HEK293 (cell line): ENCODE measurements around the gene PPP1R8.
"Not testable (repeated sequence)": the region's sequence is repeated elsewhere in the genome, so short reads cannot be mapped to it uniquely, and the experiment has no call there.

ENCODE experiments used
- CTCF ChIA-PET: fragments of 350-600 bp; formaldehyde crosslinking; extraction: SDS; loops from one replicate; lab custom pipeline; 2021; ENCODE audit warnings: antibody characterized with exemption; lab: Yijun Ruan, JAX
- POLR2A ChIA-PET: fragments of 300-600 bp; formaldehyde crosslinking; extraction: SDS; loops from one replicate; lab custom pipeline; 2020; ENCODE audit warnings: antibody characterized with exemption, inconsistent platforms; lab: Yijun Ruan, JAX
- H3K27ac ChIP-seq: fragments of 200-500 bp; sonication (Bioruptor generic); 2 replicates; pipeline ENCODE4 v1.5.1; 2014; ENCODE audit warnings: low read depth, low read length, control low read depth, inconsistent platforms; ENCODE audit errors: extremely low read depth
- H3K36me3 ChIP-seq, 2 experiments: fragments of 200-500 bp in 1 of 2; sonication (Bioruptor generic) in 1 of 2; 1 replicate in 1 of 2; 2 replicates in 1 of 2; pipeline ENCODE4 v1.5.1; 2014 to 2017; ENCODE audit warnings: inconsistent platforms in 2 of 2, low read length in 2 of 2; ENCODE audit not compliant: control insufficient read depth in 2 of 2, insufficient read depth in 1 of 2
- H3K4me1 ChIP-seq: fragments of 200-500 bp; sonication (Bioruptor generic); 2 replicates; pipeline ENCODE4 v1.5.1; 2014; ENCODE audit warnings: mild to moderate bottlenecking, low read length, inconsistent platforms; ENCODE audit not compliant: control insufficient read depth, insufficient read depth
- H3K4me3 ChIP-seq: 2 replicates; pipeline ENCODE4 v1.5.1; 2011; ENCODE audit warnings: low read depth, mild to moderate bottlenecking, control low read depth, low read length, moderate library complexity
- H3K9me3 ChIP-seq: fragments of 200-500 bp; sonication (Bioruptor generic); 2 replicates; pipeline ENCODE4 v1.5.1; 2014; ENCODE audit warnings: low read depth, low read length, inconsistent platforms; ENCODE audit not compliant: control insufficient read depth, insufficient read depth
- SP7 ChIP-seq: fragments of 450-650 bp; formaldehyde crosslinking; IDR thresholded peaks from 2 replicates; pipeline ENCODE4 v1.5.1; 2016; ENCODE audit warnings: missing biosample characterization, missing genetic modification characterization
- ZIC2 ChIP-seq: fragments of 450-650 bp; formaldehyde crosslinking; IDR thresholded peaks from 2 replicates; pipeline ENCODE4 v1.5.1; 2016; ENCODE audit warnings: missing biosample characterization, missing genetic modification characterization
- ZNF211 ChIP-seq: fragments of 450-650 bp; formaldehyde crosslinking; IDR thresholded peaks from 2 replicates; pipeline ENCODE4 v1.5.1; 2016; ENCODE audit warnings: low read depth, missing biosample characterization, missing genetic modification characterization
- ZNF324 ChIP-seq: fragments of 450-650 bp; formaldehyde crosslinking; IDR thresholded peaks from 2 replicates; pipeline ENCODE4 v1.5.1; 2016; ENCODE audit warnings: missing biosample characterization, missing genetic modification characterization
- ZNF426 ChIP-seq: fragments of 450-650 bp; formaldehyde crosslinking; IDR thresholded peaks from 2 replicates; pipeline ENCODE4 v1.5.1; 2017; ENCODE audit warnings: missing biosample characterization, missing genetic modification characterization, mild to moderate bottlenecking, inconsistent platforms, moderate library complexity
- ZNF600 ChIP-seq: fragments of 450-650 bp; formaldehyde crosslinking; IDR thresholded peaks from 2 replicates; pipeline ENCODE4 v1.5.1; 2016; ENCODE audit warnings: missing biosample characterization, missing genetic modification characterization
- ZXDB ChIP-seq: fragments of 450-650 bp; formaldehyde crosslinking; IDR thresholded peaks from 2 replicates; pipeline ENCODE4 v1.5.1; 2016; ENCODE audit warnings: missing biosample characterization, missing genetic modification characterization
- TF ChIP-seq, protein P1 (sequence below): fragments of 450-650 bp; formaldehyde crosslinking; IDR thresholded peaks from 2 replicates; pipeline ENCODE4 v1.5.1; 2016; ENCODE audit warnings: missing biosample characterization, missing genetic modification characterization
- TF ChIP-seq, protein P2 (sequence below): fragments of 450-650 bp; formaldehyde crosslinking; IDR thresholded peaks from 2 replicates; pipeline ENCODE4 v1.5.1; 2016; ENCODE audit warnings: missing biosample characterization, missing genetic modification characterization
- TF ChIP-seq, protein P3 (sequence below): fragments of 450-650 bp; formaldehyde crosslinking; IDR thresholded peaks from 2 replicates; pipeline ENCODE4 v1.5.0; 2017; ENCODE audit warnings: missing biosample characterization, missing genetic modification characterization, borderline replicate concordance
- TF ChIP-seq, protein P4 (sequence below): fragments of 450-650 bp; formaldehyde crosslinking; conservative IDR thresholded peaks from 2 replicates; pipeline ENCODE4 v1.5.1; 2016; ENCODE audit warnings: low read depth, missing biosample characterization, missing genetic modification characterization

PPP1R8 gene

DNA sequence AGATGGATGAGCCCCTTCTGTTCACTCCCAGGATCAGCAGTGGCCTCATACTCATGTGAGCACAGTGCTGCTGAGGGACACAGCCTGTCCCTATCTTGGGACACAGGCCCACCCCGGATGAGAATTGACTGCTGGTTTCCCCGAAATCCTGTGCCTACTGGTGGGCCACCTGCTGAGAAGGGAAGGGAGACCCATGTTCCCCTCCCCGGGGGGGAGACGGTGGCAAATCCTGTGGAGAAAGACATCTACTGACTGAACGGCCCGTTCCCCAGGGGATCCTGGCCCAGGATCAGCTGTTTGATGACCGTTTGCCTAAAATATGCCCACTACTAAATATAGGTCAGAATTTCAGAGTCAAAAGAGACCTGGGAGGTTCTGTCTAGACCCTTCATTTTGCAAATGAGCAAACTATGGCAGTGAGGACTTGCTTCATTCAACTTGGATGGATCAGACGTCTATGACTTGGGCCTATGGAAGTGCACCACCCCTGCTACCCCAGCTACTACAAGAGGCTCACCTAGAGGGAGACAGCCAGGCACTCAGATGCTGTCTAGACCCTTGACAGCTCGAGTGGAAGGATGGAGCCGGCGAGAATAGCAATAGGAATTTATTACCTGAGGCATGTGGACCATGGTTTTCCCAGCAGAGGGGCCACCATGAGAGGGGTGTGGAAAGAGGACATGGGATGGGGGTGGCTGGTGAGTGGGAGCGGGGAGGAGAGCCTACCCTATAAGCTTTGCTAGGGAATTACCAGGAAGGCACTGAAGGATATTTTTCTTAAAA lies 26.2 kb downstream of the PPP1R8 start:
- TF ChIP-seq ZIC2 (tag by site-specific recombination): 0 out of 2 replicates have a peak, but pooled peaks have one; percentile 19
- TF ChIP-seq ZNF324 (tag by site-specific recombination): no peak
- no peak for TF ChIP-seq ZNF211
- TF ChIP-seq ZXDB (tag by site-specific recombination): no peak
- TF ChIP-seq, protein P1, sequence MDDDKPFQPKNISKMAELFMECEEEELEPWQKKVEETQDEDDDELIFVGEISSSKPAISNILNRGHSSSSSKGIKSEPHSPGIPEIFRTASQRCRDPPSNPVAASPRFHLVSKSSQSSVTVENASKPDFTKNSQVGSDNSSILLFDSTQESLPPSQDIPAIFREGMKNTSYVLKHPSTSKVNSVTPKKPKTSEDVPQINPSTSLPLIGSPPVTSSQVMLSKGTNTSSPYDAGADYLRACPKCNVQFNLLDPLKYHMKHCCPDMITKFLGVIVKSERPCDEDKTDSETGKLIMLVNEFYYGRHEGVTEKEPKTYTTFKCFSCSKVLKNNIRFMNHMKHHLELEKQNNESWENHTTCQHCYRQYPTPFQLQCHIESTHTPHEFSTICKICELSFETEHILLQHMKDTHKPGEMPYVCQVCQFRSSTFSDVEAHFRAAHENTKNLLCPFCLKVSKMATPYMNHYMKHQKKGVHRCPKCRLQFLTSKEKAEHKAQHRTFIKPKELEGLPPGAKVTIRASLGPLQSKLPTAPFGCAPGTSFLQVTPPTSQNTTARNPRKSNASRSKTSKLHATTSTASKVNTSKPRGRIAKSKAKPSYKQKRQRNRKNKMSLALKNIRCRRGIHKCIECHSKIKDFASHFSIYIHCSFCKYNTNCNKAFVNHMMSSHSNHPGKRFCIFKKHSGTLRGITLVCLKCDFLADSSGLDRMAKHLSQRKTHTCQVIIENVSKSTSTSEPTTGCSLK (tag by site-specific recombination): no peak
- Histone ChIP-seq H3K4me3 (no peak overlapping the region), H3K4me1 (no peaks in the 10 kb centered on the region), H3K9me3 (no peaks in the 10 kb centered on the region), H3K27ac (no peak overlapping the region), H3K36me3 (peaks cover 0 to 2% of the 10 kb centered on the region in 2 experiments; a peak in 2 of 3 replicates)
- CTCF ChIA-PET: interaction anchor here (0.5 to 3.0 kb wide), 9 partner anchors 8 to 979 kb away, joined by 3 to 30 read pairs (median 5); no protein-coding TSS in a partner anchor
- POLR2A ChIA-PET: interaction anchor here (1.0 to 1.6 kb wide), 3 partner anchors 78 to 352 kb away, joined by 4 to 11 read pairs (median 4); partner anchors contain the start of gene STX12

DNA sequence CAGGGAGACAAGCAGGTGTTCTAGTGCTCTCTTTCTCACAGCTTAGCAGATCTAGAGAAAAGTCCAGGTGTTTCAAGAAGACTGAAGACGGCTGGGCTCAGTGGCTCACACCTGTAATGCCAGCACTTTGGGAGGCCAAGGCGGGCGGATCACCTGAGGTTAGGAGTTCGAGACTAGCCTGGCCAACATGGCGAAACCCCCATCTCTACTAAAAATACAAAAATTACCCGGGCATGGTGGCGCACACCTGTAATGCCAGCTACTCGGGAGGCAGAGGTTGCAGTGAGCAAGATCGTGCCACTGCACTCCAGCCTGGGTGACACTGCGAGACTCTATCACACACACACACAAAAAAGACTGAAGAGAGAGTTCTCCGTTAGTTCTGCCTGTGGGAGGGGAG lies 27.0 kb downstream of the PPP1R8 start:
- POLR2A ChIA-PET: interaction anchor here (1.0 to 1.6 kb wide), 3 partner anchors 77 to 351 kb away, joined by 4 to 11 read pairs (median 4); partner anchors contain the start of gene STX12
- CTCF ChIA-PET: interaction anchor here (0.6 to 3.0 kb wide), 21 partner anchors 9 to 761 kb away, joined by 3 to 30 read pairs (median 3); no protein-coding TSS in a partner anchor
- TF ChIP-seq, protein P2, sequence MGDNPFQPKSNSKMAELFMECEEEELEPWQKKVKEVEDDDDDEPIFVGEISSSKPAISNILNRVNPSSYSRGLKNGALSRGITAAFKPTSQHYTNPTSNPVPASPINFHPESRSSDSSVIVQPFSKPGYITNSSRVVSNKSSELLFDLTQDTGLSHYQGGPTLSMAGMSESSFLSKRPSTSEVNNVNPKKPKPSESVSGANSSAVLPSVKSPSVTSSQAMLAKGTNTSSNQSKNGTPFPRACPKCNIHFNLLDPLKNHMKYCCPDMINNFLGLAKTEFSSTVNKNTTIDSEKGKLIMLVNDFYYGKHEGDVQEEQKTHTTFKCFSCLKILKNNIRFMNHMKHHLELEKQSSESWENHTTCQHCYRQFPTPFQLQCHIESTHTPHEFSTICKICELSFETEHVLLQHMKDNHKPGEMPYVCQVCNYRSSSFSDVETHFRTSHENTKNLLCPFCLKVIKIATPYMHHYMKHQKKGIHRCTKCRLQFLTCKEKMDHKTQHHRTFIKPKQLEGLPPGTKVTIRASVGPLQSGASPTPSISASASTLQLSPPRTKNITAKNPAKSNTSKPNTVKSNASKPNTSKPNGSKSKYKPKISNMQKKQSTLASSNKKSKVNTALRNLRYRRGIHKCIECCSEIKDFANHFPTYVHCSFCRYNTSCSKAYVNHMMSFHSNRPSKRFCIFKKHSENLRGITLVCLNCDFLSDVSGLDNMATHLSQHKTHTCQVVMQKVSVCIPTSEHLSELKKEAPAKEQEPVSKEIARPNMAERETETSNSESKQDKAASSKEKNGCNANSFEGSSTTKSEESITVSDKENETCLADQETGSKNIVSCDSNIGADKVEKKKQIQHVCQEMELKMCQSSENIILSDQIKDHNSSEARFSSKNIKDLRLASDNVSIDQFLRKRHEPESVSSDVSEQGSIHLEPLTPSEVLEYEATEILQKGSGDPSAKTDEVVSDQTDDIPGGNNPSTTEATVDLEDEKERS (tag by site-specific recombination): 0 out of 2 replicates have a peak, but pooled peaks have one; percentile 71
- not testable (repeated sequence) for H3K9me3 ChIP-seq, H3K36me3 ChIP-seq, H3K27ac ChIP-seq, H3K4me1 ChIP-seq, H3K4me3 ChIP-seq

DNA sequence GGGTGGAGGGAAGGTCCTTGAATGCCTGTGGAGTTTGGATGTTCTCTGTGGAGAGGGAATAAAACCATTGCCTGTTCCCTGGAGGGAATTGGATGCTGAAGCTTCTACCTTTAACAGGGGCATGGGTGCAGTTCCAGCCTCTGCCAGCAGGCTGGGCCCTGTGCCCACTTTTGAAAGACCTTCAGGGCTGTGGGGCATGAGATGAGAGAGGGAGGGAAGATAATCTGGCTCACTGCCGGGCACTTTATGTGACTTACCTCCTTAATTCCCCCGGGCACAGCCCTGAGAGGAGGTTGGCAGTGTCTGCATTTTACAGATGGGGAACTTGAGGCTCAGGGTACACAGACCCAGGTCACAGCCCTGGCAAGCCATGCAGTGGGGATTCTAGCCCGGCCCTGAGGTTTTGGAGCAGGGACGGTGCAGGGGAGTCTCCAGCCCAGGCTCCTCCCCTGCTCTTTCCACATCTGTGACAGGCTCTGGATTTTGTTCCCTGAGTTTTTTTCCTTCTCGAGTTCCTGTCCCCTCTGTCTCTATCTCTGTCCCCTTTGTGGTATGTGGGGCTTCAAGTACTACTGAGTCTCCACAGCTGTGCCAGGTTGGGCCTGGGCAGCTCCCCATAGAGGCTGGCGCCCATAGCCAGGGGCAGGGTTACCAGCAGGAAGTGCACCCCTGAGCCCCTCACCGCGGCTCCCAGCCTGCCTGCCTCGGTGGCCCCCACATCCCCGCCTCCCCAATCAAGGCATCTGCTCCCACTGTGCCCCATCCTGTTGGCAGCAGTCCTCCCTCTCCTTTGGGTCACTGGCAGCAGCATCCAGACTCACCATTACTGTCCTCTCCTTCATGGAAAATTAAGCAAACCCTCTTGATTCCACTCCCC lies 27.7 kb downstream of the PPP1R8 start:
- ChIA-PET POLR2A (interaction anchor here (1.6 kb wide), 1 partner anchor 86 kb away, joined by 4 read pairs; the partner anchor contains the start of gene STX12), CTCF (interaction anchor here (0.6 to 3.0 kb wide), 20 partner anchors 9 to 760 kb away, joined by 3 to 30 read pairs (median 3); no protein-coding TSS in a partner anchor)
- Histone ChIP-seq H3K36me3 (no peaks in the 10 kb centered on the region; a peak in 1 of 3 replicates), H3K4me3 (no peak overlapping the region), H3K9me3 (no peaks in the 10 kb centered on the region), H3K4me1 (no peaks in the 10 kb centered on the region), H3K27ac (no peak overlapping the region)
- TF ChIP-seq ZNF600 (peak; percentile 61), SP7 (tag by site-specific recombination) (0 out of 2 replicates have a peak, but pooled peaks have one; percentile 22), ZNF426 (tag by site-specific recombination) (no peak)
- TF ChIP-seq, protein P3, sequence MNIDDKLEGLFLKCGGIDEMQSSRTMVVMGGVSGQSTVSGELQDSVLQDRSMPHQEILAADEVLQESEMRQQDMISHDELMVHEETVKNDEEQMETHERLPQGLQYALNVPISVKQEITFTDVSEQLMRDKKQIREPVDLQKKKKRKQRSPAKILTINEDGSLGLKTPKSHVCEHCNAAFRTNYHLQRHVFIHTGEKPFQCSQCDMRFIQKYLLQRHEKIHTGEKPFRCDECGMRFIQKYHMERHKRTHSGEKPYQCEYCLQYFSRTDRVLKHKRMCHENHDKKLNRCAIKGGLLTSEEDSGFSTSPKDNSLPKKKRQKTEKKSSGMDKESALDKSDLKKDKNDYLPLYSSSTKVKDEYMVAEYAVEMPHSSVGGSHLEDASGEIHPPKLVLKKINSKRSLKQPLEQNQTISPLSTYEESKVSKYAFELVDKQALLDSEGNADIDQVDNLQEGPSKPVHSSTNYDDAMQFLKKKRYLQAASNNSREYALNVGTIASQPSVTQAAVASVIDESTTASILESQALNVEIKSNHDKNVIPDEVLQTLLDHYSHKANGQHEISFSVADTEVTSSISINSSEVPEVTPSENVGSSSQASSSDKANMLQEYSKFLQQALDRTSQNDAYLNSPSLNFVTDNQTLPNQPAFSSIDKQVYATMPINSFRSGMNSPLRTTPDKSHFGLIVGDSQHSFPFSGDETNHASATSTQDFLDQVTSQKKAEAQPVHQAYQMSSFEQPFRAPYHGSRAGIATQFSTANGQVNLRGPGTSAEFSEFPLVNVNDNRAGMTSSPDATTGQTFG (tag by site-specific recombination): no peak
- TF ChIP-seq, protein P4, sequence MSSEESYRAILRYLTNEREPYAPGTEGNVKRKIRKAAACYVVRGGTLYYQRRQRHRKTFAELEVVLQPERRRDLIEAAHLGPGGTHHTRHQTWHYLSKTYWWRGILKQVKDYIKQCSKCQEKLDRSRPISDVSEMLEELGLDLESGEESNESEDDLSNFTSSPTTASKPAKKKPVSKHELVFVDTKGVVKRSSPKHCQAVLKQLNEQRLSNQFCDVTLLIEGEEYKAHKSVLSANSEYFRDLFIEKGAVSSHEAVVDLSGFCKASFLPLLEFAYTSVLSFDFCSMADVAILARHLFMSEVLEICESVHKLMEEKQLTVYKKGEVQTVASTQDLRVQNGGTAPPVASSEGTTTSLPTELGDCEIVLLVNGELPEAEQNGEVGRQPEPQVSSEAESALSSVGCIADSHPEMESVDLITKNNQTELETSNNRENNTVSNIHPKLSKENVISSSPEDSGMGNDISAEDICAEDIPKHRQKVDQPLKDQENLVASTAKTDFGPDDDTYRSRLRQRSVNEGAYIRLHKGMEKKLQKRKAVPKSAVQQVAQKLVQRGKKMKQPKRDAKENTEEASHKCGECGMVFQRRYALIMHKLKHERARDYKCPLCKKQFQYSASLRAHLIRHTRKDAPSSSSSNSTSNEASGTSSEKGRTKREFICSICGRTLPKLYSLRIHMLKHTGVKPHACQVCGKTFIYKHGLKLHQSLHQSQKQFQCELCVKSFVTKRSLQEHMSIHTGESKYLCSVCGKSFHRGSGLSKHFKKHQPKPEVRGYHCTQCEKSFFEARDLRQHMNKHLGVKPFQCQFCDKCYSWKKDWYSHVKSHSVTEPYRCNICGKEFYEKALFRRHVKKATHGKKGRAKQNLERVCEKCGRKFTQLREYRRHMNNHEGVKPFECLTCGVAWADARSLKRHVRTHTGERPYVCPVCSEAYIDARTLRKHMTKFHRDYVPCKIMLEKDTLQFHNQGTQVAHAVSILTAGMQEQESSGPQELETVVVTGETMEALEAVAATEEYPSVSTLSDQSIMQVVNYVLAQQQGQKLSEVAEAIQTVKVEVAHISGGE (tag by site-specific recombination): no peak
